ENCODE data around the gene GPR137C.
"Not testable (repeated sequence)": the region's sequence is repeated elsewhere in the genome, so short reads cannot be mapped to it uniquely, and the experiment has no call there.

The GPR137C gene

GRCh38 chr14:52552063-52552988, at the start of gene GPR137C, which contains the start of gene TXNDC16:
Gene GPR137C (plus strand): TSS chr14:52552836. CDS start chr14:52553148, 312 bp downstream.
Gene TXNDC16 (minus strand): TSS chr14:52552505. CDS start chr14:52543557, 8,948 bp downstream.
- DNase-seq, result peak; percentile 98

DNA sequence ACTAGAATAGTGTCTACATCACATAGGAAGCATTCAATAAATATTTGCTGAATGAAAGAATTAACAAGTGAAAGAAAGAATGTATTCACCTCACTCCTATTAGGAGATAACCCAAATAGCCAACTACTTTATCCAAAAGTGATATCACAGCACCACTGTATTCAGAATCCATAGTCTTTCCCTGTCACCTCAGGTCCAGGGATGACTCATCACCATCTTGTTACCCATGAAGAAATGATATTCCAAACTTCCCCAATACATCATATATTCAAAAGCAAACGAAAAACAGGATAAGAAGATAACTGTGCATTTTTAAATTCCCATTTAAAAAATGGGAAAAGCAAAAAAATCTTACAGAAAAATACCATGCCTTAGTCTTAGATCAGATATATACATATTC, 39.4 kb upstream of the GPR137C start:
- DNase-seq, result no peak

GRCh38 chr14:52514046-52514811, 38.4 kb upstream of the GPR137C start:
- DNase-seq, result no peak

DNA sequence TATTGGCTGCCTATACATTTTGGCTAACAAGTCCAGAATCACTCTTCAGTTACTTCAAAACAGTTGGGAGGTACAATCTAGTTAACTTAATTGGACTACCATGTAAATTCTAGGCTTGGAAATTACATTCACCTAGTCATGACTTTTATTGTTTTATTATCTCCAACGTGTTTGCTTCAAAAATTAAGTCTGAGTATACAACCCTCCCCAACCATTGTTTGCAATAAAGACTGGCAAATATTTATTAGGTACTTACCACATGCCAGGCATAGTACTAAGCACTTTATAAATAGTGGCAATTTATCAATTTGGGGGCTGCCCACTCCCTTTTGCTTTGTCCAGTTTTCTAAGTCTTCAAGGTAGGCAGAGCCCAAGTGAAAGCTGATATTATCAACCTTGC, 30.6 kb upstream of the GPR137C start:
- no peak for DNase-seq

DNA sequence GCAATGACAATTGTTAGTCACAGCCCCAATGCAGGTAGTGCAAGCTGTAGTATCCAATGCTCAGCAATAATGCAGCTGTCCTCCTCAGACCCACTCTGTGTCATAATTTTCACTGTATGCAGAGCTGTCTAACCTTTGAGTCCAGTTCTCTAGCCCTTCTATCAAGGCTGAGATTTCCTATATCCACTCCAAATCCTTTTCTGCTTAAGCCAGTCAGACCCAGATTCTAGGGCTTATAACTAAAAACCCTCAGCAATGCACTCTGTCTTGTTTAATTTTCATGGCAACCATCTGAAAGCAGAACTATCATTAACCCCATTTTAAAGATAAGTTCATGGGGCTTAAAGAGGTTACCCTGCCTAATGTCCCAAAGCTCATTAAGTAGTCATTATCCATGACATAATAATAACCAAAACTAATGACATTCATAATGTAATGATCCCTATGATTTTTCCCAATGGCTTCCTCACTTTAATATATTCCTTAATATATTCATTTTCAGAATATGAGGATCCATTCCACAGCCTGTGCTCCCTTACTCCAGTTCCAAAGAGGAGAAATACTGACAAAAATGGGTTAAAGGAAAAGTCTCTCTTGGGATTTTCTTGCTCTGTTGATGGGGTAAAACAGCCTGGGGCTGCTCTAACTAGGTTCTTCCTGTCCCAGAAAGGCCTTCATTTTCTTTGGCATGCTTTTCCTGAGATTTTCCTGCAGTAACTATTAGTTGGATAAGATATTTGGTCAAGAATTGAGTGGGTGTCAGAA, 29.9 kb upstream of the GPR137C start:
- no peak for DNase-seq

GRCh38 chr14:52527052-52527451, 25.6 kb upstream of the GPR137C start:
- no peak for DNase-seq

GRCh38 chr14:52531481-52531880, 21.2 kb upstream of the GPR137C start:
- no peak for DNase-seq

- no peak for DNase-seq
Observed at GRCh38 chr14:52536269-52536668, 16.4 kb upstream of the GPR137C start.

DNA sequence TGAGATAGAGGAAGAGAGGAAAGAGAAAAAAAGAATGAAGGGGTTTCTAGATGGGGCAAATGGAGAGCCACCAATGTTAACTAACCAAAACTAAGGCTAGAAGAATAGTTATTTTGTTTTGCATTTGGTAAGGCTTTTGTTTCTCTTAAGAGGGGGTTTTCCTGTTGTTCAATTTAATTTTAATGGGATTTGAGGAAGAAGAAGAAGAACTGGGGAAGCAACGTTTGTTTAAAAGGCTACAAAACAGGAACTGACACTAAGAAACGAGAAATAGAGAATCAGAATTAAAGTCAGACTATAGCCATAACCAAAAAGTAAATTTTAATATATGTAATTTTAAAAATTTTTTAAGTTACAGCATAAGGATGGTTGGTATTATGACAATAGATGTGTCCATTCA, 14.0 kb upstream of the GPR137C start:
- no peak for DNase-seq

DNA sequence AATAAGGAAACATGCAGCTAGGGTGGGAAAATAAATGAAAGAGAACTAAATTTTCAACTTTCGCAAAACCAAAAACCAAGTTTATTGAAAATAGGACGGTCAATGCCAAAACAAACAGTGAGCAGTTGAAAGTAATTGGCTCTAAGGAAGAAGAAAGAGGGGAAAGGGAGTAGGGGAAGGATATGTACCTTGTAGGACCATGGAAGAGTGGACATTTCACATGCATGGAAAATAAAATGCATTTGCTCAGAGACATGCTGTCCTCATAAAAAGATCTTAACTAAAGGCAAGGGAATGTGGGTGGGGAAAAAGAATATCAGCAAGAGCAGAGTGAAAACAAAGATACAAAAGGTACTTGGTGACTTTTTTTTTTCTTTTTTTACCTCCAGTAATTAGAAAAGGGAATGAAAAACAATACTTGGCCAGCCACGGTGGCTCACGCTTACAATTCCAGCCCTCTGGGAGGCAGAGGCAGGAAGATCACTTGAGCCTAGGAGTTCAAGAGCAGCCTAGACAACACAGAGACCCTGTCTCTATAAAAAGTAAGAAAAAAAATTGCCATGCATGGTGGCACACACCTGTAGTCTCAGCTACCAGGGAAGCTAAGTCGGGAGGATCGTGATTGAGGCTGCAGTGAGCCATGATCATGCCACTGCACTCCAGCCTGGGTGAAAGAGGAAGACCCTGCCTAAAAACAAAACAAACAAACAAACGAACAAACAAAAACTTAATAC, 6.9 kb upstream of the GPR137C start:
- DNase-seq, result no peak

DNA sequence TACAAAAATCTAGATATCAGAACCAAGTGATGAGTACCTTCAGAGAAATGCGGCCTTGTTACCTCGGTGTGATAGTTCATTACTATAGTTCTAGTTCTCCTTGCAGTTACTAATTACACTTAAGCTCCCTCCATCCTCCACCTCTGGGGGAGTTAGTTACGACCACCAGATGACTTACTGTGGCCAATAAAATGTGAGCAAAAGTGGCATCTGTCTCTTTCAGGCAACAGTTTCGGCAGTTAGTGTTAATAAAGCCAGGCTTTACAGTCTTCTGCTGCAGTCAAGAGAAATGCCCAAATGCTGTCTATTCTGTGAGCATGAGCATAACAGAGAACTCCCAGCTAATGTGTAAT, 6.3 kb upstream of the GPR137C start:
- no peak for DNase-seq

DNA sequence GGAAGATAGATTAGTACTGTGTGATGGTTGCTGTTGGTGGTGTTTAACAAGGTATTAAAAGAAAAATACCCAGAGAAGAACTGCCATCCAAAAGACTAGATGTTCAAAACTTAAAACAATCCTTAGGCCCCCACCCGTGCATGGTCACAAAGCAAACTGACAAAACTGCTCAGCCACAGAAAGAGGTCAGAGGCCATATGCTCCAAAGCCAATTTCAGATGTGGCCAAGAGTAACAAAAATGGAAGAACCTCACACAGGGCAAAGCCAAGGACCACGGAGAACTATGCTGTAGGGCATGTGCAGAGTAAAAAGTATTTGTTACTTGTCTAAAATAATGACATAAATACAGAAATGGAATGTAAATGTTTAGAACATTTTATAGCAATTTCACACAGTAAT, 5.6 kb upstream of the GPR137C start:
- DNase-seq, result no peak

- DNase-seq, result no peak
Observed at GRCh38 chr14:52547526-52547925, 5.1 kb upstream of the GPR137C start.

GRCh38 chr14:52550661-52551060, 2.0 kb upstream of the GPR137C start:
- no peak for DNase-seq

DNA sequence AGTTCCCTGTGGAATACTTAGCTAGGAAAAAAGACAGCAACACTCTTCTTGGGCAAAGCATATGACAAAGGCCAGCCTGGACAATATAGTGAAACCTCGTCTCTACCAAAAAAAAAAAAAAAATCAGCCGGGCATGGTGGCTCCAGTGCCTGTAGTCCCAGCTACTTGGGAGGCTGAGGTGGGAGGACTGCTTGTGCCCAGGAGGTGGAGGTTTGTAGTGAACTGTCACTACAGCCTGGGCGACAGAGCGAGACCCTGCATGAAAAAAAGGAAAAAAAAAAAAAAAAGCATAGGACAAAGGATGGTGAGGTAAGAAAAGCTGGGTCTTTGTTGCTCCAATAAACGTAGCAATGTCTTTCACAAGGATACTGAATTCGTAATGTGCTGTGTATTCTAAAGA, 1.4 kb upstream of the GPR137C start:
- DNase-seq, result no peak

- DNase-seq, result peak; percentile 53
Observed at GRCh38 chr14:52551696-52552062, 957 bp upstream of the GPR137C start.

GRCh38 chr14:52553002-52553670, 500 bp downstream of the GPR137C start:
- DNase-seq, result peak; percentile 56

DNA sequence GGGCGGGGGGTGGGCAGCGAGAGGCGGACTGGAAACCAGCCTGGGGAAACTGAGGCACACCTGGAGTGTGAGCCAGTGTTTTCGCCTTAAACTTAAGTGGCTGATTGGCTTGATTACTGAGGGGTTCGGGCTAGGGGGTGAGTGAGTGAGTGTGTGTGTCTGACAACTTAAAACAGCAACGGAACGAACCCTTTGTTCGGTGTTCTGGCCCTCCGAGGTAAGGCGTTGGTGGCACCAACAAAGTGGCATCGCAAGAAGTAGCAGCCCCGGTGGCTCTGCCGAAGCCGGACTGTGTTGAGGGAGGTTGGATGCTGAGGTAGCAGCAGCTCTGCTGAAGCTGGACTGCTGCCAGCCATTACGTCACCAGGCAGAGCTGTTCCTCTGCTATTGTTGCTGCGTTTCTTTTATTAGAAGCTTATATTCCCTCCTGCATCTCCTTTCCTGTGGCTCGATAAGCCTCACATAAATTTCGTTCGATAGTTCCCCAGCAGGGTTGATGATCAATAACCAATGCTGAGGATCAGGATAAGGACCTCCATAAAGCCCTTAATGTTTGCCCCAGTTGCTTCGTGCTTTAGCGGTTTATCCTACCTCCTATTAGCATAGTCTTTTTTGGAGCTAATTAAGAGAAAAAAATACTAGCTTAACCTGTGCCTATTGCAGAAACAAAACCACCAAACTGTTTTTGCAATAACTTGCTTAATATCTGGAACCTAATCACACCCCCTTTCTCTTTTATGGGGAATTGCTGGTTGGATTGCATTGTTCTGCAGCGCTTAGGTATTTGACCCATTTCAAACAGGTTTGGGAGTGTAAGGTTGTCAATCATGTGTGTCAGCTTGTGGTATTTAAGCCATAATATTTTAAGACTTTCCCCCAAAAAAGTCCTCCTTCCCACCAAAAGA, 1.3 kb downstream of the GPR137C start:
- DNase-seq, result peak; percentile 81

DNA sequence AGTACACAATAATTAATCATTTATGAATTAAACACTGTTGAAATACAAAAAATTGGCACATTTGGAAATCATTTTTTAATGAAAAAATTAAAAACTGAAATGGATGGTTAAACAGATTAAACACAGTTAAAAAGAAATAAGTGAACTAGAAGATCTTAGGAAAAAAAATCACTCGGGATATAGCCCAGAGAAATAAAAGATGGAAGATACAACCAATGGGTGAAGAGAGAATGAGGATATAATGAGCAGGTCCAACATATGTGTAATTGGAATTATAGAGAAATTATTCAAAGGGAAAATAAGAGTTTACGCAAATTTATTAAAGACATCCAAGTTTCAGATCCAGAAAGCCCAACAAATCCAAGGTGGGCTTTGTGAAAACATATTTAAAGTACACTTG, 6.1 kb downstream of the GPR137C start:
- no peak for DNase-seq

- DNase-seq, result no peak
Observed at GRCh38 chr14:52563120-52563519, 10.5 kb downstream of the GPR137C start.

DNA sequence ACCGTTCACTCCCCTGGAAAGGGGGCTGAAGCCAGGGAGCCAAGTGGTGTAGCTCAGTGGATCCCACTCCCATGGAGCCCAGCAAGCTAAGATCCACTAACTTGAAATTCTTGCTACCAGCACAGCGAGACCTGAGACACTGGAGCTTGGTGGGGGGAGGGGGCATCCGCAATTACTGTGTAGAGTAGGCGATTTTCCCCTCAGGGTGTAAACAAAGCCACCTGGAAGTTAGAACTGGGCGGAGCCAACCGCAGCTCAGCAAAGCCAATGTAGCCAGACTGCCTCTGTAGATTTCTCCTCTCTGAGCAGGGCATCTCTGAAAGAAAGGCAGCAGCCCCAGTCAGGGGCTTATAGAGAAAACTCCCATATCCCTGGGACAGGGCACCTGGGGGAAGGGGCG, 15.8 kb downstream of the GPR137C start:
- not testable (repeated sequence) for DNase-seq
